Fibroblast of skin of right biceps (primary cell): ENCODE data around the gene SSTR3.

Experiments
- DNase-seq: peaks from one replicate; pipeline ENCODE4 v3.0.0-alpha.2; 2013

The SSTR3 gene

GRCh38 chr22:37228106-37229011, 16.1 kb upstream of the SSTR3 start:
- DNase-seq = peak; percentile 85

- no peak for DNase-seq
Observed at GRCh38 chr22:37226514-37226913, 14.2 kb upstream of the SSTR3 start.

- DNase-seq = no peak
Observed at GRCh38 chr22:37226087-37226486, 13.8 kb upstream of the SSTR3 start.

- peak; percentile 16 for DNase-seq
Observed at GRCh38 chr22:37225481-37225880, 13.2 kb upstream of the SSTR3 start.

- no peak for DNase-seq
Observed at GRCh38 chr22:37224757-37225420, 12.6 kb upstream of the SSTR3 start.

GRCh38 chr22:37223965-37224551, 11.8 kb upstream of the SSTR3 start:
- DNase-seq = no peak

GRCh38 chr22:37222440-37222971, 10.2 kb upstream of the SSTR3 start:
- no peak for DNase-seq

- DNase-seq = no peak
Observed at GRCh38 chr22:37221424-37222333, 9.4 kb upstream of the SSTR3 start.

- DNase-seq = peak; percentile 35
Observed at GRCh38 chr22:37220543-37220981, 8.3 kb upstream of the SSTR3 start.

- DNase-seq = no peak
Observed at GRCh38 chr22:37219533-37219932, 7.3 kb upstream of the SSTR3 start.

GRCh38 chr22:37218771-37219411, 6.6 kb upstream of the SSTR3 start:
- DNase-seq = no peak

GRCh38 chr22:37218399-37218770, 6.1 kb upstream of the SSTR3 start:
- DNase-seq = no peak

GRCh38 chr22:37215890-37216289, 3.6 kb upstream of the SSTR3 start:
- no peak for DNase-seq

GRCh38 chr22:37214731-37215030, 2.4 kb upstream of the SSTR3 start:
- DNase-seq = no peak

GRCh38 chr22:37213941-37214730, 1.9 kb upstream of the SSTR3 start:
- no peak for DNase-seq

GRCh38 chr22:37213218-37213855, 1.1 kb upstream of the SSTR3 start:
- DNase-seq = no peak

- no peak for DNase-seq
Observed at GRCh38 chr22:37211866-37212173, 457 bp downstream of the SSTR3 start.

GRCh38 chr22:37211075-37211865, 1.0 kb downstream of the SSTR3 start:
- DNase-seq = no peak

- DNase-seq = no peak
Observed at GRCh38 chr22:37210041-37210803, 2.1 kb downstream of the SSTR3 start.
